T1000 (cell line): ENCODE measurements around the gene TLX3.
"Not testable (repeated sequence)": the region's sequence is repeated elsewhere in the genome, so short reads cannot be mapped to it uniquely, and the experiment has no call there.

Source experiments
- DNase-seq: peaks from one replicate; lab custom pipeline; 2025; ENCODE audit warnings: mixed read lengths; lab: John Stamatoyannopoulos, UW

Gene TLX3

GRCh38 chr5:171308453-171309275 is at the start of gene TLX3:
Gene TLX3 (plus strand): TSS chr5:171309248. CDS start chr5:171309366, 118 bp downstream.
- DNase-seq, result no peak

- no peak for DNase-seq
Observed at GRCh38 chr5:171261361-171261760, 47.7 kb upstream of the TLX3 start.

- no peak for DNase-seq
Observed at GRCh38 chr5:171261904-171262303, 47.1 kb upstream of the TLX3 start.

- no peak for DNase-seq
Observed at GRCh38 chr5:171263181-171263580, 45.9 kb upstream of the TLX3 start.

GRCh38 chr5:171264843-171265242 is 44.2 kb upstream of the TLX3 start:
- DNase-seq, result no peak

GRCh38 chr5:171268700-171269620 is 40.1 kb upstream of the TLX3 start:
- no peak for DNase-seq

GRCh38 chr5:171269717-171270116 is 39.3 kb upstream of the TLX3 start:
- no peak for DNase-seq

GRCh38 chr5:171270136-171270535 is 38.9 kb upstream of the TLX3 start:
- DNase-seq, result no peak

- no peak for DNase-seq
Observed at GRCh38 chr5:171271798-171272197, 37.2 kb upstream of the TLX3 start.

GRCh38 chr5:171272996-171273970 is 35.8 kb upstream of the TLX3 start:
- no peak for DNase-seq

- DNase-seq, result no peak
Observed at GRCh38 chr5:171275841-171276544, 33.1 kb upstream of the TLX3 start.

- DNase-seq, result no peak
Observed at GRCh38 chr5:171283753-171284152, 25.3 kb upstream of the TLX3 start.

- no peak for DNase-seq
Observed at GRCh38 chr5:171285465-171285864, 23.6 kb upstream of the TLX3 start.

- no peak for DNase-seq
Observed at GRCh38 chr5:171288066-171288465, 21.0 kb upstream of the TLX3 start.

- no peak for DNase-seq
Observed at GRCh38 chr5:171291371-171291770, 17.7 kb upstream of the TLX3 start.

GRCh38 chr5:171295299-171295698 is 13.7 kb upstream of the TLX3 start:
- DNase-seq, result no peak

- DNase-seq, result no peak
Observed at GRCh38 chr5:171295801-171296200, 13.2 kb upstream of the TLX3 start.

- DNase-seq, result not testable (repeated sequence)
Observed at GRCh38 chr5:171297941-171298340, 11.1 kb upstream of the TLX3 start.

GRCh38 chr5:171299228-171299627 is 9.8 kb upstream of the TLX3 start:
- no peak for DNase-seq

- DNase-seq, result no peak
Observed at GRCh38 chr5:171299851-171300250, 9.2 kb upstream of the TLX3 start.

GRCh38 chr5:171300358-171300757 is 8.7 kb upstream of the TLX3 start:
- DNase-seq, result no peak
